Choroid plexus epithelial cell (primary cell): Measurements from ENCODE around the gene TPGS1.

ENCODE experiments used
- DNase-seq: peaks from one replicate; pipeline ENCODE4 v3.0.0-alpha.2; 2010; ENCODE audit warnings: low read depth
- H3K4me3 ChIP-seq: 2 replicates; pipeline ENCODE4 v1.5.1; 2011; ENCODE audit warnings: low read depth, mild to moderate bottlenecking, control low read depth, low read length, moderate library complexity
- CTCF ChIP-seq: conservative IDR thresholded peaks from 2 replicates; pipeline ENCODE4 v1.5.1; 2011; ENCODE audit warnings: low read depth, mild to moderate bottlenecking, control low read depth, inconsistent platforms, low read length, moderate library complexity

TPGS1 gene

GRCh38 chr19:508204-509150 lies 1.2 kb downstream of the TPGS1 start:
- no peak for DNase-seq
- H3K4me3 ChIP-seq = peak overlapping the region; percentile 95
- no peak for TF ChIP-seq CTCF

- DNase-seq = peak; percentile 92
- peak overlapping the region; percentile 40 for H3K4me3 ChIP-seq
- TF ChIP-seq CTCF = peak; percentile 98
Observed at GRCh38 chr19:510606-511100, 3.4 kb downstream of the TPGS1 start.

DNA sequence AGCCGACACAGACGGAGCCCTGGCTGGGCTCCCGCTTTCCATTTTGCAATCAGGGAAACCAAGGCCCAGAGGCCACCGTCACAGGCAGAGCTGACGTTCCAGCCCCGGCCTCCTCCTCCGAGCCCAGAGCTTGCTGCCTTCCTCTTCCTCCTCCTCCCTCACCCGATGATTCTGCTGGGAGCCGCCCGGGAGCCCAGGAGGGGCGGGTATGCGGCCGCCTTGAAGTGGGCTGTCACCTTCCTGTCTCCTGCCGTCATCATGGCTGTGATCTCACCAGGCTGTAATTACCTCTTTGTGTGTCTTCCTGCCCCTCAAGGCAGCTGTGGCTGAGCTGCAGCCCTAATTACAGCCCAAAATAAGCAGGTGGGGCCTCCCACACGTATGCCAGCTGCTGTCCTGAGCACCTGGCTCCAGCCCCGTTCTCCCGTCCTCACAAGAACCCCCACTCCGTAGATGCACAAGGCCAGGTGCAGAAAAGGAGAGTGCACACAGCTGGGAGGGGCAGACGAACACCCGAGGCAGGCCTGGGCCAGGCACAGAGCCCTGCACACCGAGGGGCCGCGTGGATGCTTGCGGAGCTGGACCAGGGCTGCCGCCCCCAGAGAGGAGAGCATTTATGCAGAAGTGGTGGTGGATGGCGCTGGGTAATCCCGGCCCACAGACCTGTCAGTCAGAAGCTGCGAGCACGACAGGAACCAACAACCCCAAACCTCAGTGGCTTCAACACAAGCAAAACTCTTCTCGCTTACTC lies 4.0 kb downstream of the TPGS1 start:
- DNase-seq = peak; percentile 73
- TF ChIP-seq CTCF = no peak
- H3K4me3 ChIP-seq = peak overlapping the region; percentile 40

DNA sequence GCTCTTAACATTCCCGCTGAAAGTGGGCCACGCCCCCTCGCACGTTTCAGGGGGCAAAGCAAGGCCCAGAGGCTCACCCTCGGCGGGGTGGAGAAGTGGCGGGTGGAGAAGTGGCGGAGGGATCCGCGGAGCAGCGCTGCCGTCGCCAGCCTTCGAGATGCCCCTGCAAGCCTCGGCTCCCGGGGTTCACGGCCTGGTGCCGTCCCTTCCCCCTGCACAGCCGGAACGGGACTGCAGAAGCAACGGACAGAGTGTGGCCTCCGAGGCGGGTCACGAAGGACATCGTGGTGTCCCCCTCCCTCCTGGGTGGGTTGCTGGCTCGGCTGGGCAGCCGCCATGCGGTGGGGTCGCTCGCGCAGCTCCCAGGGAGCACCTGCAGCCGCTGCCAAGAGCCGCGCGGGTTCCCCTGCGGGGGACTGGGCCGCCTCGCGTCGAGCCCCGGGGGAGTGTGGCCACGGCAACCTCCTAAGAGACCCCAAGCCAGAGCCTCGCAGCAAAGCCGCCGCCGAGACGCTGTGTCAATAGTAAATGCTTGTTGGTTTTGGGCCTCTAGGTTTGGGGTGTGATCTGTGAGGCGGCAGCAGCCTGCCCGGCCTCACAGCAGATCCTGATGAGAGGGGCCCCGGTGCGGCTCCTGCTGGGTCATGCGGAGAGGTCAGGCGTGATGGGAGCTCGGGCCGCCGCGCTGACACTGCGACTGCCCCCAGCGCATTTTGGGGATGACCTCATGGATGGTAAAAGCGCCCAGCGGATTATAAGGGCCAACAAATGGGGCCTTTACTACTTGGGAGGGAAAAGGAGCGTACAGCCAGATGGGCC lies 5.5 kb downstream of the TPGS1 start:
- no peak for TF ChIP-seq CTCF
- H3K4me3 ChIP-seq = no peak overlapping the region
- no peak for DNase-seq

- H3K4me3 ChIP-seq = no peak overlapping the region
- no peak for TF ChIP-seq CTCF
- no peak for DNase-seq
Observed at GRCh38 chr19:513368-514165, 6.3 kb downstream of the TPGS1 start.

- no peak for DNase-seq
- H3K4me3 ChIP-seq = no peak overlapping the region
- no peak for TF ChIP-seq CTCF
Observed at GRCh38 chr19:514166-514663, 6.9 kb downstream of the TPGS1 start.
